ENCODE measurements around the gene POC1A.

DNA sequence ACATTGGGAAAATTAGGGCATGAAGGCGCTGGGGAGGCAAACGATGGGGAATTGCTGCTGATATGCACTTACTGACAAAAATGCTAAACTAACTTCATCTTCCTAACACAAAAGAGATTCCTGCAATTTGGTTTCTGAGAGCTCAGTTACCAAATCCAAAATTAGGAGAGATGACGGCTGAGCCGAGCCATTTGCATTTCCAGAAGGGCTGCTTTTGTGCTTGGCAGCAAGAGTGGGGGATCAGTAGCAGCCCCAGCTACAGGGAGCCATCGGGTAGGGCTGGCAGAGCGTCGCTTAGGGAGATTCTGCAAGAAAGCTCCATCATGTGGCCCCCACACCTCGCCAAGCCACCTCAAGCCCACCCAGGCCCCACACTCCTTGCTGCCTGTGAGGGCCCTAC is 81.8 kb downstream of the POC1A start:
- TF ChIP-seq, protein P1, sequence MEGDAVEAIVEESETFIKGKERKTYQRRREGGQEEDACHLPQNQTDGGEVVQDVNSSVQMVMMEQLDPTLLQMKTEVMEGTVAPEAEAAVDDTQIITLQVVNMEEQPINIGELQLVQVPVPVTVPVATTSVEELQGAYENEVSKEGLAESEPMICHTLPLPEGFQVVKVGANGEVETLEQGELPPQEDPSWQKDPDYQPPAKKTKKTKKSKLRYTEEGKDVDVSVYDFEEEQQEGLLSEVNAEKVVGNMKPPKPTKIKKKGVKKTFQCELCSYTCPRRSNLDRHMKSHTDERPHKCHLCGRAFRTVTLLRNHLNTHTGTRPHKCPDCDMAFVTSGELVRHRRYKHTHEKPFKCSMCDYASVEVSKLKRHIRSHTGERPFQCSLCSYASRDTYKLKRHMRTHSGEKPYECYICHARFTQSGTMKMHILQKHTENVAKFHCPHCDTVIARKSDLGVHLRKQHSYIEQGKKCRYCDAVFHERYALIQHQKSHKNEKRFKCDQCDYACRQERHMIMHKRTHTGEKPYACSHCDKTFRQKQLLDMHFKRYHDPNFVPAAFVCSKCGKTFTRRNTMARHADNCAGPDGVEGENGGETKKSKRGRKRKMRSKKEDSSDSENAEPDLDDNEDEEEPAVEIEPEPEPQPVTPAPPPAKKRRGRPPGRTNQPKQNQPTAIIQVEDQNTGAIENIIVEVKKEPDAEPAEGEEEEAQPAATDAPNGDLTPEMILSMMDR (conservative IDR thresholded peaks at IDR 0.05), result no peak
- no peak for TF ChIP-seq ZFX (IDR thresholded peaks at IDR 0.05)

Data from C4-2B (cell line).